ENCODE measurements around the gene ARL15. TPM values are rescaled to one million over a fixed set of nuclear protein-coding genes. Genes with fewer than 3 reads are reported as not detected.

Gene ARL15
- total RNA-seq, 1 experiment from 2014 or later, result 6.9 TPM

GRCh38 chr5:53915120-53915519 lies 395.3 kb downstream of the ARL15 start:
- ChIA-PET POLR2A (ENCODE audit: unreplicated experiment) (no interaction called here), CTCF (no interaction called here)
- Histone ChIP-seq H3K9me3 (ENCODE audit: low read length) (no peaks in the 10 kb centered on the region), H3K4me3 (ENCODE audit: low read length) (no peak overlapping the region), H3K79me2 (ENCODE audit: low read length) (no peaks in the 10 kb centered on the region), H3F3A (ENCODE audit: low read length, unreplicated experiment) (no peaks in the 10 kb centered on the region), H2AFZ (ENCODE audit: low read length) (no peak overlapping the region), H4K20me1 (ENCODE audit: low read length) (no peaks in the 10 kb centered on the region), H3K4me2 (ENCODE audit: low read length) (no peak overlapping the region), H3K27ac (ENCODE audit: low read length) (no peak overlapping the region), H3K36me3 (ENCODE audit: low read depth, low read length) (no peaks in the 10 kb centered on the region), H3K9ac (ENCODE audit: low read length) (no peak overlapping the region), H3K4me1 (ENCODE audit: insufficient read depth, low read length) (no peaks in the 10 kb centered on the region), H3K9me2 (replicated peaks; ENCODE audit: low read length) (no peaks in the 10 kb centered on the region), H3K27me3 (ENCODE audit: low read length) (no peaks in the 10 kb centered on the region)
- ATAC-seq, result no peak
- no peak for DNase-seq
- no TSS peak for BruUV-seq (replicated peaks)
- TF ChIP-seq EZH2phosphoT487 (IDR thresholded peaks at IDR 0.05; ENCODE audit: borderline replicate concordance, low read length) (no peak), CTCF (conservative IDR thresholded peaks at IDR 0.05; ENCODE audit: low read depth, low read length) (no peak), EZH2 (IDR thresholded peaks at IDR 0.05; ENCODE audit: low read length, unreplicated experiment) (no peak)
- intact Hi-C loops (cut with micrococcal nuclease), result no loop called here

GRCh38 chr5:53913941-53914340 lies 396.4 kb downstream of the ARL15 start:
- Histone ChIP-seq H3K4me3 (ENCODE audit: low read length) (no peak overlapping the region), H3K79me2 (ENCODE audit: low read length) (no peaks in the 10 kb centered on the region), H3K9me2 (replicated peaks; ENCODE audit: low read length) (no peaks in the 10 kb centered on the region), H4K20me1 (ENCODE audit: low read length) (no peaks in the 10 kb centered on the region), H3K4me1 (ENCODE audit: insufficient read depth, low read length) (no peaks in the 10 kb centered on the region), H3K9ac (ENCODE audit: low read length) (no peak overlapping the region), H3K9me3 (ENCODE audit: low read length) (no peaks in the 10 kb centered on the region), H3K27ac (ENCODE audit: low read length) (no peak overlapping the region), H3K36me3 (ENCODE audit: low read depth, low read length) (no peaks in the 10 kb centered on the region), H3K27me3 (ENCODE audit: low read length) (no peaks in the 10 kb centered on the region), H3K4me2 (ENCODE audit: low read length) (no peak overlapping the region), H2AFZ (ENCODE audit: low read length) (no peak overlapping the region), H3F3A (ENCODE audit: low read length, unreplicated experiment) (no peaks in the 10 kb centered on the region)
- DNase-seq (no peak), ATAC-seq (no peak)
- ChIA-PET POLR2A (ENCODE audit: unreplicated experiment) (no interaction called here), CTCF (no interaction called here)
- BruUV-seq (replicated peaks), result no TSS peak
- no peak for TF ChIP-seq CTCF (conservative IDR thresholded peaks at IDR 0.05; ENCODE audit: low read depth, low read length)
- TF ChIP-seq EZH2 (IDR thresholded peaks at IDR 0.05; ENCODE audit: low read length, unreplicated experiment), result no peak
- no peak for TF ChIP-seq EZH2phosphoT487 (IDR thresholded peaks at IDR 0.05; ENCODE audit: borderline replicate concordance, low read length)
- intact Hi-C loops (cut with micrococcal nuclease), result no loop called here

- Histone ChIP-seq H3K4me1 (ENCODE audit: insufficient read depth, low read length) (no peaks in the 10 kb centered on the region), H3F3A (ENCODE audit: low read length, unreplicated experiment) (no peaks in the 10 kb centered on the region), H3K79me2 (ENCODE audit: low read length) (no peaks in the 10 kb centered on the region), H4K20me1 (ENCODE audit: low read length) (no peaks in the 10 kb centered on the region), H3K27me3 (ENCODE audit: low read length) (no peaks in the 10 kb centered on the region), H3K4me3 (ENCODE audit: low read length) (no peak overlapping the region), H3K9me3 (ENCODE audit: low read length) (no peaks in the 10 kb centered on the region), H3K27ac (ENCODE audit: low read length) (no peak overlapping the region), H3K36me3 (ENCODE audit: low read depth, low read length) (no peaks in the 10 kb centered on the region), H3K9ac (ENCODE audit: low read length) (no peak overlapping the region), H3K4me2 (ENCODE audit: low read length) (no peak overlapping the region), H2AFZ (ENCODE audit: low read length) (no peak overlapping the region), H3K9me2 (replicated peaks; ENCODE audit: low read length) (no peaks in the 10 kb centered on the region)
- no peak for TF ChIP-seq CTCF (conservative IDR thresholded peaks at IDR 0.05; ENCODE audit: low read depth, low read length)
- TF ChIP-seq EZH2phosphoT487 (IDR thresholded peaks at IDR 0.05; ENCODE audit: borderline replicate concordance, low read length), result no peak
- TF ChIP-seq EZH2 (IDR thresholded peaks at IDR 0.05; ENCODE audit: low read length, unreplicated experiment), result no peak
- intact Hi-C loops (cut with micrococcal nuclease), result no loop called here
- DNase-seq (no peak), ATAC-seq (no peak)
- CTCF ChIA-PET, result no interaction called here
- BruUV-seq (replicated peaks), result no TSS peak
- POLR2A ChIA-PET (ENCODE audit: unreplicated experiment), result no interaction called here
Observed at GRCh38 chr5:53908757-53909156, 401.6 kb downstream of the ARL15 start.

All from PC-3 (cell line).